Epithelial cell of esophagus (primary cell): ENCODE measurements around the gene PTPRT.

Experiments used
- DNase-seq: peaks from one replicate; pipeline ENCODE4 v3.0.0; 2010; ENCODE audit warnings: low read depth
- H3K4me3 ChIP-seq: 2 replicates; pipeline ENCODE4 v1.5.1; 2011; ENCODE audit warnings: mild to moderate bottlenecking, low read length, control low read depth
- CTCF ChIP-seq: IDR thresholded peaks from 2 replicates; pipeline ENCODE4 v1.5.1; 2011; ENCODE audit warnings: low read depth, mild to moderate bottlenecking, low read length, control low read depth, inconsistent platforms; ENCODE audit not compliant: insufficient read depth; ENCODE audit errors: missing control alignments

PTPRT gene

DNA sequence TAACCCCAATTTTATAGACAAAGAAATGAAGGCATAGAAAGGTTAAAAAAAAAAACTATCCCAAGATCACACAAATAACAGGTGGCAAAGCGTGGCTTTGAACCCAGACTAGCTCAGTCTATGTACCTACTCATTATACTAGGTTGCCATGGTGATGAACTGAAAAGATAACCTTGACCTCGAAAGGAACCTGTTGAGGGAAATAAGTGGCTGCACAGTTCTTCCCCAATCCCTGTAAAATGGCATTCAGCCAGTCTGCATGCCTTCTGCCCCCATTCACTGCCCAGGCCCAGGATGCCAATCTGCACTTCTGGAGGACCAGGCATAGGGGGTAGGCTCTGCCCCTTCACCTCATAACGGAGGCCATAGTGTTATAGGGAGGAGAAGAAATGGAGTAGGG lies 295.2 kb downstream of the PTPRT start:
- no peak for TF ChIP-seq CTCF
- DNase-seq = no peak
- no peak overlapping the region for H3K4me3 ChIP-seq

DNA sequence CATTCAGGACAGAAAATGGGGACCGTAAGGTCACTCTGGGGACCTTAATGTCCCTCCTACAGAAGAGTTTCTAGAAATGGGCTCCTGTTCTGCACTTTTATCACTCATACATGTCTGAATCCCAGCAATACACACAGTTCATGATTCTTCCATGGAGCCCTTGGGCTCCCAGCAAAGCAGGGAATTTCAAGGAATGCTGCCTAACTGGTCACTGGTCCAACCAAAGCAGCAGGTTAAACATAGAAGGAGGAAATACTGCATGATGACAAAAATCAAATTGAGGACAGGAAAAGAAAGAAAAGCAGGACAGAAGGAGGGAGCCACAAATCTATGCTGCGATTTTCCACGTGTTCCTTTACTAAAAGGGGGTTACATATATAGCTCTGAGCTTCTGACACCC lies 300.2 kb downstream of the PTPRT start:
- H3K4me3 ChIP-seq = no peak overlapping the region
- DNase-seq = no peak
- no peak for TF ChIP-seq CTCF

GRCh38 chr20:42887281-42887680 lies 302.4 kb downstream of the PTPRT start:
- no peak overlapping the region for H3K4me3 ChIP-seq
- TF ChIP-seq CTCF = no peak
- DNase-seq = no peak

DNA sequence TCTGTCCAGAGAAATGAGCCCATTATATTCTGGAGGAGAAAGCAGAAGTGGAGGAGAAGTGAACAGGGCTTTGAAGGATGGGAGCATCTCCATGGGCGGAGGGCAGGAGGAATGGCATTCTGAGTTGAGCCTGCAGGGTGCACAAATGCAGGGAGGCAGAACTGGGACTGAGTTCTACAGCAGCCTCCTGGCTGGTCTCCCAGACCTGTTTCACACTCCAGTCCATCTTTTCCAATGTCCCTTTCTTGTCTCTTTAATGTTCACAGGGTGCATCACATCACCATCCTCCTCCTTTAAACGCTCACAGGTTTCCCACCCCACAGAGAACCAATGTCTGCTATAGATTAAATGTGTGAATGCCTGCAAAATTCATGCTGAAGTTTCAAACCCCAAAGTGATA lies 302.9 kb downstream of the PTPRT start:
- no peak for TF ChIP-seq CTCF
- DNase-seq = no peak
- no peak overlapping the region for H3K4me3 ChIP-seq

DNA sequence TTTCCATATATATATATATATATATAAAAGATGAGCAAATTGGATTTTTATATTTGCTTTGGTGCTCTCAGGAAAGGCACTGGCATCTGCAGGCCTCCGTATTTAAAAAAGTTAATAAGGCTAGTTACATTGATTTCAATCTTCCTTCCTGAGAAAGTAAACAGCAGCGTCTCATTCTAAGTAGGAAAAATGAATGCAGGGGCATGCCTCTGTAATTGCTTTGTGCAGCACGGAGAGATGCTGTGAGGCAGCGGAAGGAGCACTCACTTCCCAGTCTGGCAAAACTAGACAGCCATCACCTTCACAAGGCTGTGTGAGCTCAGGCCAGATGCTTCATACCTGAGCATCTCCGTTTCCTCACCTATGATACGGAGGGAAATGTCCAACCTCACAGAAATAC lies 303.7 kb downstream of the PTPRT start:
- no peak for TF ChIP-seq CTCF
- no peak overlapping the region for H3K4me3 ChIP-seq
- DNase-seq = no peak

DNA sequence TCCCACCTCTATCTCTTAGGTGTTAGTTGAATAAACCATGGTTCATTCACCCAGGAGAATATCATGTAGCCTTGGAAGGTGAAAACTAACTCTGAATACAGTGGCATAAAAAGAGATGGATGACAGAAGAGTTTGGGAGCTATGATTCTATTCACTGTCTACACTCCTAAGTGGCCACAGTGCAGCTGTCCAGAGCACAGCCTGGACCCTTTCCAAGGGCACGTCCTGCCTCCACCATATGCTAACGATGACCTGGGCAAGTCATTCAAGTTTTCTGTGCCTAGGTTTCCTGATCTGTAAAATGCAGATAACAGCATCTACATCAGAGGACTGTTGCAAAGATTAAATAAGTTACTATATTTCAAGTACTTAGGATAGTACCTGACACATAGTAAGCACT lies 314.1 kb downstream of the PTPRT start:
- no peak for TF ChIP-seq CTCF
- no peak for DNase-seq

GRCh38 chr20:42873259-42873658 lies 316.4 kb downstream of the PTPRT start:
- TF ChIP-seq CTCF = no peak
- DNase-seq = no peak
- H3K4me3 ChIP-seq = no peak overlapping the region

More for the DNA sequence above, 314.1 kb downstream of the PTPRT start:
- no peak overlapping the region for H3K4me3 ChIP-seq
